ENCODE results near the gene PLEKHM2.

Gene PLEKHM2

DNA sequence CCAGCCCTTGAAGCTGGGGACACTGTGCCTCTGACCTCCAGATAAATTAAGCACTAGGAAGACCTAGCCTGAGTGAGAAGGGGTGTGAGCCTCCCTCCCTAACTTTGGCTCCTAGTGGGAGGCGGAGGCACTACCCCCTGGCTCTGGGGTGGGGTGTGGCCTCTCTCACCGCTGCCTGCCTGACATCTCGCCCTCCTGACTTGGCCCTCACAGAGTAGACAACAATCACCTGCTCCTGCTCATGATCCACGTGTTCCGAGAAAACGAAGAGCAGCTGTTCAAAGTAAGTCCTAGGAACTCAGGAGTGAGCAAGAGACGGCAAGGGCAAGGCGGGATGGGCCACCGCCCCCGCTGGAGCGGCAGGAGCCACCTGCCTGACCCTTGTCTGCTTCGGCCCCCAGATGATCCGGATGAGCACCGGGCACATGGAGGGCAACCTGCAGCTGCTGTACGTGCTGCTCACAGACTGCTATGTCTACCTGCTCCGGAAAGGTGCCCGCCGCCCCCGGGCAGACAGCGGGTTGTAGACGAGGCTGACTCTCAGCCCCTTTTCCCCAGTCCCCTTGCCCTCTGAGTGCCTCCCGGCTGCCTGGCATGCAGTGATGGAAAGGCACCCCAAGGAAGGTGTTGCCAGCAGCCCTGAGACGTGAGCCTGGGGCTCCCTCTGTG, 43.9 kb downstream of the PLEKHM2 start:
- no peak for DNase-seq

DNA sequence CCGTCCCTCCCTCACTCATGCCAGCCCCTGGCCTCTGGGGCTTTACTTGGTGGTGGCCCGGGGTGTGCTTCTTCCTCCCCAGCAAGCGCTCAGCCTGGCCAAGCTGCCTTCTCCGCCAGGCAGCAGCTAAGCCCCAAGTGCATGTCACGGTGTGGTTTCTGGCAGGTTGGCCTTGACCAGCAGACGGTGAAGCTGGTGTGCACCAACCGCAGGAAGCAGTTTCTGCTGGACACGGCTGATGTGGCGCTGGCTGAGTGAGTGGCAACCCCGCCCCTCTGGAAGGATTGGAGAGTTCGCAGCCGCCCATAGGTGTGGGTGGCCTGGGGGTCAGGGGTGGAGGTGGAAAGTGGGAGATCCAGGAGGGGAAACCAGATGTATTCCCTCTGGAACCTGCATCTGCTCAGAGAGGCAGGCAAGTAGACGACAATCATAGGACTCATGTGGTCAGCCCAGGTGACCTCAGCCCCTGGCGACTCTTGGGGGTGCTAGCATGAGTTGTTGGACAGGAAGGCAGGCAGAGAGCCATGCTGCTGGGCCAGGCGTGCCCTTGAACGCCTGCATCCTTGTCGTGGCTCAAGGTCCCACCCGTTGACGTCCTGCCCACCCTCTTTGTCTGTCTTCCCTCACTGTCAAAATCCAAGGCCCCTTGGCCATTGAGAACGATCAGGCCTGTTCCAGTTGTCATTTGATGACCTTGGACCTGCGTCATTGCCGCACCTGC, 45.0 kb downstream of the PLEKHM2 start:
- no peak for DNase-seq

DNA sequence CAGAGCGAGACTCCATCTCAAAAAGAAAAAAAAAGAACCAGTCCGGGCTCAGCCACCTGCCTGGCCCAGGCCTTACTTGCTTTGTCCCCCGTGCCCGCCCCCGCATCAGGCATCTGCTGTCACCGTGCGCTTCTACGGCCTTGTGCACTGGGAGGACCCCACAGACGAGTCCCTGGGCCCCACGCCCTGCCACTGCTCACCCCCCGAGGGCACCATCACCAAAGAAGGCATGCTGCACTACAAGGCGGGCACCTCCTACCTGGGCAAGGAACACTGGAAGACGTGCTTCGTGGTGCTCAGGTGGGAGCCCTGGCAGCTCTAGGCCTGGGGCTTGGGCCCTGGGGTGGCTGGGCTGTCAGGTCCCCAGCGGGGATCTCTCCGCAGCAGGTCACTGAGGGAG, 46.3 kb downstream of the PLEKHM2 start:
- no peak for DNase-seq

DNA sequence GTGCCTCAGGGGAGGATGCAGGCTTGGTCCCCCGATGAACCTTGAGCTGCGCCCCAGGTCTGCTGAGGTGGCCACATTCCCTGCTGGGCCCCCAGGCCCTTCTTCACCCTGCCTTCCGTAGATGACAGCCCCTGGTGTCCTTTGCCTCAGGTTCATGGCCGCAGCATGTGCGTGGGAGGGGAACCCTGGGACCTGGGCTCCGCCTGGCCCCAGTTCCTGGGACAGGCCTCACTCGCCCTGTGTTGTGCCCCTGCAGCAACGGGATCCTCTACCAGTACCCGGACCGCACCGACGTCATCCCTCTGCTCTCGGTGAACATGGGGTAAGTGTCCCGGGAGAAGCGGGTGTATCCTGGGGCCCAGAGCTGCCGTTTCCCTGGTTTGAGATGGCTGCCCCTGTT, 46.8 kb downstream of the PLEKHM2 start:
- DNase-seq: no peak

DNA sequence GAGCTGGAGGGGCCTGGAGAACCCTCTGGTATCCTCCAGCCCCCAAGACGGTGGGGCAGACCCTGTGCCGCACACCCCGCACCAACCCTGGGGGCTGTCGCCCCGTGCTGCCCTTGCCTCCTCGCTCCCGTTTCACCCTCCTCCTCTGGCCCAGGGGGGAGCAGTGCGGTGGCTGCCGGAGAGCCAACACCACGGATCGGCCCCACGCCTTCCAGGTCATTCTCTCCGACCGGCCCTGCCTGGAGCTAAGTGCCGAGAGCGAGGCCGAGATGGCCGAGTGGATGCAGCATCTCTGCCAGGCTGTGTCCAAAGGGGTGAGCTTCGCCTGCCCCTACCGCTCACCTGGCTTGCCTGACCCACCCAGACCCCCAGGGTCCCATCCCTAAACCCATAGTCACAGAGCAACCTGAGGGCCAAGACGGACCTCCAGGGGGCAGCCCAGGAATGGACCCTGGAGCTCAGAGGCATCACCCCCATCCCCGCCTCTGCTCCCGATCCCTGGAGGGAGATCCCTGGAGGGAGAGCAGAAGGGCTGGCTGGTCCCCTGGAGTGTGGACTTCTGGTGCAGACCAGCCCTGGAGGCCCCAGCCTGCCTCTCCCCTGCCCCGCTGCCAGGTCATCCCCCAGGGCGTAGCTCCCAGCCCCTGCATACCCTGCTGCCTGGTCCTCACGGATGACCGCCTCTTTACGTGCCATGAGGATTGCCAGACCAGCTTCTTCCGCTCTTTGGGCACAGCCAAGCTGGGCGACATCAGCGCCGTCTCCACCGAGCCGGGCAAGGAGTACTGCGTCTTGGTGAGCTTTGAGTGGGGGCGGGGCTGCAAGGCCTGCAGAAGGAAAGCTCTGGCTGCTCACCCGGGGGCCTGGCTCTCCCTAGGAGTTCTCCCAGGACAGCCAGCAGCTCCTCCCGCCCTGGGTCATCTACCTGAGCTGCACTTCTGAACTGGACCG, 47.9 kb downstream of the PLEKHM2 start:
- no peak for DNase-seq

DNA sequence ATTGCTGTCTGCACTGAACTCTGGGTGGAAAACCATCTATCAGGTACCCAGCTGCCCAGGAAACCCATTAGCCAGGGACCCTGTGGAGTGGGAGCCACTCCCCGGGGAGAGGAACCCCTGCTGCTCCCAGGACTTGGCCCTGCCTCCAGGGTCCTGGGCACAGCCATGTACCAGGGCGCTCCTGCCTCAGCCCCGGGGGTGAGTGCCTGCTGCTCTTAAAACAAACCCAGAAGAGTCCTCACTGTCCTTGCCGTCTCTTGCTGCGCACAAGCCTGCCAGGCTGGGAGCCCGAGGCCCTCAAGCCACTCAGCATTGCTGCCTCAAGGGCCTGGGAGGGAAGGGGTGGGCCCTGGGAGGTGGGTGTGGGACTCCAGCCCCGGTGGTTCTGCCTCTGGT, 48.6 kb downstream of the PLEKHM2 start:
- DNase-seq: no peak

DNA sequence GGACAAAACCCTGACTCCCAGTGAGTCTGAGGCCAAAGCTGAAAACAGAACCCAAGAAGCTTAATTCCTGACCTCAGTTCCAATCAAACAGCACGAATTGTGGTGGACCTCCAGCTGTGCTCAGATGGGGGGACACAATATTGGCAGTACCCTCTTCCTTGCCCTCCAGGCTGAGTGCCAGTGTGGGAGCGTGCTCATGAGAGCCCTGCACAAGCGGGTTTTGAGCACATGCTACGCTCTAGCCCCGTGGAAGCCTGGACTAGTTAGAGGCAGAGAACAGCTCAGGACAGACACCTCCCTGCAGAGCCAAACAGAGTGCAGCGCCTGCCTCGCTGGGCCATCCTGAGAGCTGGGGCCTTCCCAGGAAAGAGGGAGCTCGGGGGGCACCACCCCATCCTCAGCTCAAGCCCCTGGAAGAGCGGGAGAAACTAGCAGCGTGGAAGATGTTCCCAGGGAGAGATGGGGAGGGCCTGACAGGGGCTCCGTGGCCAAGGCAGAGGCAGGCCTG, 49.2 kb downstream of the PLEKHM2 start:
- DNase-seq: no peak

DNA sequence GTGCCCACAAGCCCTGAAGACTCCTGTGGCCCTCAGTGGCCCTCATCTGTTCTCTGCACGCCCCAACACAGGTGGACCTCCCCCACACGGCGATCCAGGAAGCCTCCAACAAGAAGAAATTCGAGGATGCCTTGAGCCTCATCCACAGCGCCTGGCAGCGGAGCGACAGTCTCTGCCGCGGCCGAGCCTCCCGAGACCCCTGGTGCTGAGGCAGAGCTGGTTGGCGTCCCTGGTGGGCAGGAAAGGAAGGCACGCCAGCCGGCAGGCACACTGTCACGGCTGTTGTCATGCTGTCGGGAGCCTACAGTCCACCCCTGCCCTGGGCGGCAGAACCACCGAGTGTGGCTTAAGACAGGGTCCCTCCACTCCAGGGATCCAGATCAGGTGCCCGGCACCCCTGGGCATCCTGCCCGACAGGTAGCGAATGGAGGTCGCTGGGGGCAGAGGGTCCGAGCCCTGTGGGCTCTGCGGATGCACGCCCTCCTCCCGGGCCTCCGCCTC, 49.7 kb downstream of the PLEKHM2 start:
- no peak for DNase-seq

DNA sequence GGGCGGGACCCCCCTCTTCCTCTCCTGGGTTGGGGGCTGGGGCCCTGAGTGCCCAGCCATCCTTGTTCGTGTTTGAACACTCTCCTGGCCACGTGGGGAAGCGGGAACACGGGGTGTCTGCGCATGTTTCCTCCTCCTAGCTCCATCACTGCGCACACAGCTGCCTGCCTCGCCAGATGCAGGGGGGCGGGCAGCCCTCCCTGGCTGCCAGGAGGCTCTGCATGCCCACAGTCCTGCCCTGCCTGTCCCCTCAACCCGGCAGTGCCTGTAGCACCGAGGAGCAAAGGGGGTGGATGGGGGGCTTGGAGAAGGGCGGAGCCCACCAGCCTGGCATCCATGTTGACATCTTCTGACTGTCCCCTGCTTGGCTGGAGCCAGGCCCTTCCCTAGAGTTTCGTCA, 50.2 kb downstream of the PLEKHM2 start:
- no peak for DNase-seq

DNA sequence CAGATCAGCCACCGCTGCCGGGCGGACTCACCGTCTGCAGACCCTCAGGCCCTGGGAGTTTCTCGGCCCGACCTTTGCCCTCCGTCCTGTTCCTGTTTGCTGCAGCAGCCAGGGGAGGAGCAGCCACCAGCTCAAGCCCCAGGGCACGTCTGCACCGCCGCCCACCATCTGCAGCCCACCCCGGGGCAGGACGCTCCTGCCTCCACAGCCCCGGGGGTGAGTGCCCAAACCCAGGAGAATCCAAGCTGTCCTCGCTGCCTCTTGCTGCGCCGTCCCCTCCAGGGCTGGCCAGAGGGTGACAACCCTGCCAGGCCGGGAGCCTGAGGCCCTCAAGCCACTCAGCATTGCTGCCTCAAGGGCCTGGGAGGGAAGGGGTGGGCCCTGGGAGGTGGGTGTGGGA, 50.8 kb downstream of the PLEKHM2 start:
- DNase-seq: no peak

DNA sequence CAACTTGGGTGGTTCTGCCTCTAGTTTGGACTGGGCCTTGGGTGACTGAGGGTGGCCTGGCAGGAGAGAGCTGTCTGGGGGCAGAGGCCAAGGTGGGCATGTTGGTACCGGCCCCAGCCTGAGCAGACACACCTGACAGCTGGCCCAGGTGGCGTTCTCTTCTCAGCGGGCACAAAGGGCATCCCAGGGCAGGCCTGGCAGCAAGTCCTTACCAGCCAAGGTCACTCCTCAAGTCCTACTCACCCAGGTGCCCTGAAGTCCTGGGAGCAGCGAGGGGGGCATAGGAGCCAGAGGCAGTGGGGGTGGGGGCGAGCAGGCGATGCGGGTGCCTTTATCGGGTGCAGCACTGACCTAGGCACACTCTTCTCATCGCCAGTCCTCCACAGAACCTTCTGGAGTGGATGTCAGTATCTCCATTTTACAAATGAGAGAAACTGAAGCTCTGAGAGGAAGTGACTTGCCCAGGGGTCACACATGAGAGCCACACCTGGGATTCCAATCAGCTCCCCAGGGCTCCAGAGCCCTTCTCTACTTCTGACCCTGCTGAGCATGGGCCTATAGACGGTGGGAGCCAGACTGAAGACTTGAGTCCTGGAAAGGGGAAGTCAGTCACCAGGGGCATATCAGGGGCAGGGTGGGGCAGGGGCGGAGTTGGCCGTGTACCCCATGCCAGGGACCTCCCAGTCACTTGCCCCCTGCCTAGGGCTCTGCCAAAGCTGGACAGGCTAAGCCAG, 51.4 kb downstream of the PLEKHM2 start:
- DNase-seq: no peak

DNA sequence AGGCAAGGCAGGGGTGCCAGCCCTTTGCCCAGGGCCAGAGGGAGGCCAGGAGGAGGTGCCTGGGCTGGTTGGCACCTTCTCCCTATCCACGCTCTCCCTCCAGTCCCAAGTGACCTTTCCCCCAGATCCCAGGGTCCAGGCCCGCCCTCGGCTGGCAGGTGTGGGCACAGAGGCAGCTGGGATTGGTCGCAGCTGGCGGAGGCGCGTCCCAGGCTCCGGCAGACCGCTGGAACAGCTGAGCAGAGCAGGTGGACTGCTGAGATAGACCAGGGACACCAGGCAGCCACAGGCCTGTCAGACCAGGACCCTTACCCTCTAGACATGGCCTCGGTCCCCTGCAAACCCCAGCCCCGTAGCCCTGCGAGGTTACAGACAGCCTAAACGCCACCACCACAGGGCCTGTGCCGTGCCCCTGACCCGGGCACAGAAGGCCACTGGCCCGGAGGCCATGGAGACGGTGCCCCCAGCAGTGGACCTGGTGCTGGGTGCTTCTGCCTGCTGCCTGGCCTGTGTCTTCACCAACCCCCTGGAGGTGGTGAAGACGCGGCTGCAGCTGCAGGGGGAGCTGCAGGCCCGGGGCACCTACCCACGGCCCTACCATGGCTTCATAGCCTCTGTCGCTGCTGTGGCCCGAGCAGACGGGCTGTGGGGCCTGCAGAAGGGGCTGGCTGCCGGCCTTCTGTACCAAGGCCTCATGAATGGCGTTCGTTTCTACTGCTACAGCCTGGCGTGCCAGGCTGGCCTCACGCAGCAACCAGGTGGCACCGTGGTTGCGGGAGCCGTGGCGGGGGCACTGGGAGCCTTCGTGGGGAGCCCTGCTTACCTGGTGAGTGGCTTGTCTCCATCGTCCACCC, 52.1 kb downstream of the PLEKHM2 start, which contains the start of gene SLC25A34:
SLC25A34 (plus strand) TSS at position 221 of the 854 bp plus-strand sequence; CDS start at position 449, 228 bp downstream.
- DNase-seq: peak; percentile 42

DNA sequence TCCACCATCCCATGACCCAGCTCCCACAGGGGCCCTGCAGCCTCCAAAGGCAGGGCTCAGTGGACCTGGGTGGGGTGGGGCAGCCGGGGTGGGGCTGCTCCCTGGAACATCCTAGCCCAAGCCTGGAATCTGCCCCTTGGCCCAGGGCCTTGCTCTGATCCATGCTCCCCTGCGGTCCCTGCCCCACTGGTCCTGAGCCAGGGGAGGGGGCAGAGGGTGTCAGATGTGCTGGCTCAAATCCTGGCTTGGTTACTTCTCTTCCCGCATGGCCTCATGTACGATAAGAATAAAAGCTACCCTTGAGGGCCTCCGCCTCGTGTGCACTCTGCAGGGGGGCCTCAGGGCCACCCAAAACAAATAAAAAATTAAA, 52.8 kb downstream of the PLEKHM2 start:
- DNase-seq: no peak

DNA sequence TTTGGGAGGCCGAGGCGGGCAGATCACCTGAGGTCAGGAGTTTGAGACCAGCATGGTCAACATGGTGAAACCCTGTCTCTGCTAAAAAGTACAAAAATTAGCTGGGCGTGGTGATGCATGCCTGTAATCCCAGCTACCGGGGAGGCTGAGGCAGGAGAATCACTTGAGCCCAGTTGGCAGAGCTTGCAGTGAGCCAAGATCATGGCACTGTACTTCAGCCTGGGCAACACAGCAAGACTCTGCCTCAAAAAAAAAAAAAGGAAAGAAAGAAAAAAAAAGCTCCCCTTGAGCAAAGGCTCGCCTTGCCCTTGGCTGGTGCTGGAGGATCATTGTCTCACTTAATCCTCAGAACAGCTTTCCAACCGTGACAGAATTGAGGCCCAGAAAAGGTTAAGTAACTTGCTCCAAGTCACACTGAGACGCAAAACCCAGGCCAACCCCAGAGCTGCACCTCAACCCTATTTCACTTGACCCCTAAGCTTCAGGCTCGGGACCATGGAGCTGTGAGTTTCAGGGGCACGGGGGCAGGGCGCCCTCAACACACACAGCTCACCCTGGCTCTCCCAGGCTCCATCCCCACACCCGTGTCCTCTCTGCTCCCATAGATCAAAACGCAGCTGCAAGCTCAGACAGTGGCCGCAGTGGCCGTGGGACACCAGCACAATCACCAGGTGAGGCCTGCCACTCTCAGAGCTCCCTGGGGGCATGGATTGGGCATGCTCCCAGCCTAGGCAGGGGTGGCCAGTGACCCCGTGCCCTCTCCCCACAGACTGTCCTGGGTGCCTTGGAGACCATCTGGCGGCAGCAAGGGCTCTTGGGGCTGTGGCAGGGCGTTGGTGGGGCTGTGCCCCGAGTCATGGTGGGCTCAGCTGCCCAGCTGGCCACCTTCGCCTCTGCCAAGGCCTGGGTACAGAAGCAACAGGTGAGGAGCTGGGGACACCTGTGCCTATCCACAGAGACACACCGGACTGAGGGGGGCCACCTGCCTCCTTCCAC, 53.5 kb downstream of the PLEKHM2 start:
- DNase-seq: no peak

DNA sequence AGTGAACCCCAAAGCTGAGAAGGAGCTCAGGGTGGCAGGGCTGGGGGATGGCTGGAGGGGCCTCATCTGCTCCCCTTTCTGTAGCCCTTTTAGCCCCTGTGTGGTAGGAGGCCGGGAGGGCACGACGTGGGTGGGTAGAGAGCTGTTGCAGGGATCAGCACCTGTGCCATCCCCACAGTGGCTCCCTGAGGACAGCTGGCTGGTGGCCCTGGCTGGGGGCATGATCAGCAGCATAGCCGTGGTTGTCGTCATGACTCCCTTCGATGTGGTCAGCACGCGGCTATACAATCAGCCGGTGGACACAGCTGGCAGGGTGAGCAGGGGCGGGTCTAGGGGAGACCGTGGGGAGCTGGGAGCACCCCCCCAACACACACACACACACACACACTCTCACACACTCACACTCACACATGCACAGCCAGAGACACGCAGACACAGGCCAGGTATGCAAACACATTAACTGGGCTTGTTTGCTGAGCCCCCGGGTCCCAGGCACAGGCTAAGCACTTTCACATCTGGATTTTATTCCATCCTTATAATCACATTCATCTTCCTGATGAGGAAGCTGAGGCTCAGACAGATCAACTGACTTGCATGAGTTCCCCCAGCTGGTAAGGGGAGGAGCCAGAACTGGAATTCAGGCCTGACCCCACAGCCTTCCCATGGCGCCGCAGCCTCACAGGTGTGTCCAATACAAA, 54.4 kb downstream of the PLEKHM2 start:
- no peak for DNase-seq

DNA sequence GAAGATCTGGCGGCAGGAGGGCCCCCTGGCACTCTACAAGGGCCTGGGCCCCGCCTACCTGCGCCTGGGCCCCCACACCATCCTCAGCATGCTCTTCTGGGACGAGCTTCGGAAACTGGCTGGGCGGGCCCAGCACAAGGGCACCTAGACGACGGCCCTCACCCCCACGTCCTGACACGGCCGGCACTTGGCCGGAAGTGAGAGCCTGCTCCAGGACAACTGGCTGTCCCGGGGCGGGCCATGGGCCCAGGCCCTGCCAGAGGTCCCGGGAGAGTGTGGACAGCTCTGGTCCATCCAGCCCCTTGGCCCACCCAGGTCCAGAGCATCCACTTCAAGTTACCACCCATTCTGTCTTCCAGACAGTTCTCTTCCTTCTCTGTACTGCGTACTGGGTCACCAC, 55.1 kb downstream of the PLEKHM2 start:
- no peak for DNase-seq

DNA sequence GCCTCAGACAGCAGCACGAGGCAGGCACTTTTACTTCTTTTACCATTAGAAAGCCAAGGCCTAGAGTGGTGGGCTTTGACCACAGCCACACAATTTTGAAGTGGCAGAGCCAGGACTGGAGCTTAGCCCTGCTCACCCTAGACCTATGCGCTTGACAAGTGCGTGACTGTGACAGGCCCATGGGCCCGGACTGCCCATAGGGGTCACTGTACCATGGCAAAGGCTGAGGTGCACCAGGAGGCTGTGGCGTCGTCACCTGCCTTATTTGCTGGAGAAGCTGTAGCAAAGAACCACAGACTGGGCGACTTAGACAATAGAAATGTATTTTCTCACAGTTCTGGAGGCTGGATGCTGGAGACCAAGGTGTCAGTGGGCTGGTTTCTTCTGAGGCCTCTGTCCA, 55.6 kb downstream of the PLEKHM2 start:
- DNase-seq: no peak

DNA sequence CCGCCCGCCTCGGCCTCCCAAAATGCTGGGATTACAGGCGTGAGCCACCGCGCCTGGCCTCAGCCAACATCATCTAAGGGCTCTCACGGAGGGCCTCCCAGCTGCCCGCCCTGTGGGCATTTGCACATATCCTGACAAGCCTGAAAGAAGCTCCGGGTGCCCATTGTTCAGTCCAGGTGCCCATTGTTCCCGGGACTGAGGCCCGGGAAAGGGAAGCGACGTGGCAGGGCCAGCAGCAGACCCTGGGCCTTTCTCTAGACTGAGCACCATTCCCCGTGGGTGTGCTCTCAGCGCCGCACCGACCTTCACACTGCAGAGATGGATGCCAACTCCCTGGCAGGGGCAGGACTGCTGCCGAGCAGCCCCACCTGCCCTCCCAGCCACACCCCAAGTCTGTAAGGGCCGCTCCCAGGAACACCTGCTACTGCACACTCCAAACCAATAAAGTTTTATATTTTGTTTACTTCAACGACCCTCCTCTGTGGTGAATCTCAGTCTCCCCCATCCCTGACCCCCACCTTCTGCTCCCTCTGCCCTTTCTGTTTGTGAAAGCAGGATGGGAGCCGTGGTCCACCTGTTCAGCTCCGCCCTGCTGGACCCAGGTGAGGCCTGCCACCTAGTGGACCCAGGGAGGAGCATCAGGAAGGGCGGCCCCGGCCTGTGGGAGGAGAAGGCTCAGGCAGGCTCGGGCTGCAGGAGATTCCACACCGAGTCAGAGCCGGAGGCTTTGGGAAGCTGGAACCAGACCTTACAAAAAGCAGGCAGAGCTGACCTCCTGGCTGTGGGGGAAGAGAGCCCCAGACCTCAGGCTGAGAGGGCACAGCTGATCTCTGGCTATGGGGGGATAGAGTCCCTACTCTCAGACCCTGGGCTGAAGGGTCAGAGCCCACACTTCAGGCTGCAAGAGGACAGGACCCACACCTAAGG, 57.1 kb downstream of the PLEKHM2 start:
- DNase-seq: peak; percentile 78
